Erythroblast (primary cell): ENCODE measurements around the gene KIAA0753.

Experiments used
- GATA1 ChIP-seq: IDR thresholded peaks from 2 replicates; pipeline ENCODE4 v1.6.1; 2011; ENCODE audit warnings: low read depth, mild to moderate bottlenecking, control low read depth, low read length, moderate library complexity
- POLR2A ChIP-seq: IDR thresholded peaks from 2 replicates; pipeline ENCODE4 v1.6.1; 2011; ENCODE audit warnings: mild to moderate bottlenecking, low read length

DNA sequence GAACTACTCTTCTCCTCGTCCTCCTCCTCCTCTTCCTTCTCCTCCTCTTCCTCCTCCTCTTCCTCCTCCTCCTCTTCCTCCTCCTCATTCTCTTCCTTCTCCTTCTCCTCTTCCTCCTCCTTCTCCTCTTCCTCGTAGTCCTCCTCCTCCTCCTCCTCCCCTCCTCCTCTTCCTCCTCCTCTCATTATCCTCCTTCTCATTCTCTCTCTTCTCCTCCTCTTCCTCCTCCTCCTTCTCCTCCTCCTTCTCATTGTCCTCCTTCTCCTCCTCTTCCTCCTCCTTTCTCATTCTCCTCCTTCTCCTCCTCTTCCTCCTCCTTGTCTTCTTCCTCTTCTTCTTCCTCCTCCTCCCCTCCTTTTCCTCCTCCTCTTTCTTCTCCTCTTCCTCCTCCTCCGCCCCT lies 80.0 kb downstream of the KIAA0753 start:
- TF ChIP-seq POLR2A, result no peak
- no peak for TF ChIP-seq GATA1
